GM23248 (cell line): ENCODE results near the gene PIGN.

Experiments
- EZH2 ChIP-seq: fragments of 200-600 bp; sonication (generic); IDR thresholded peaks from 2 replicates; pipeline ENCODE4 v1.6.1; 2018; ENCODE audit warnings: antibody characterized with exemption, mild to moderate bottlenecking; ENCODE audit not compliant: insufficient read depth, poor library complexity, severe bottlenecking
- EZH2phosphoT487 ChIP-seq: fragments of 200-600 bp; sonication (generic); IDR thresholded peaks from 2 replicates; pipeline ENCODE4 v1.6.1; 2018; ENCODE audit warnings: antibody characterized with exemption, moderate library complexity, mild to moderate bottlenecking, low read depth; ENCODE audit not compliant: insufficient read depth

DNA sequence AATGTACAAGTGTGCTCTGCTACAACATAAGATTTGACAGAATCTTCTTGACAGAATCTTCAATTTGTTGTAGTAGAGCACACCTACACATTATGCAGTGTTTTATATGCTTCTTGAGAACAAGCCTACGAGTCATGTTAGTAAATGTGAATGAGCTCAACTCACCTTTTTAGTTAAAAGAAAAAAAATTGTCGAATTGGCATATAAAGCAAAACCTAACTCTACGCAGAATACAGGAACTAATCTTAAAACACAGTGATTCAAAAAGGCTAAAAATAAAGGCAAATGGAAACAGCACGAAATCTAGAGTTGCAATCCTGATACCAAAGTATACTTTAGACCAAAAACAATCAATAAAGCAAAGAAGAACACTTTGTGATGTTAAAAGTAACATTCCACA, 87.9 kb downstream of the PIGN start:
- TF ChIP-seq EZH2 = no peak
- TF ChIP-seq EZH2phosphoT487 = no peak
